T47D (cell line): ENCODE results near the gene SNRNP70.

Experiments
- DNase-seq, 2 experiments: peaks; one replicate each; pipeline versions ENCODE4 v3.0.0 to v3.0.0-alpha.2; 2011 to 2012; ENCODE audit warnings: low read depth in 1 of 2, low spot score in 1 of 2
- JUND ChIP-seq: IDR thresholded peaks from 2 replicates; pipeline ENCODE4 v1.6.1; 2012; ENCODE audit warnings: low read depth
- in situ Hi-C: cut with HindIII; loops from 2 replicates; pipeline ENCODE4 v1.10.0; 2016; ENCODE audit warnings: low sequenced_read_pairs, low pct_unique_long_range_greater_than_20kb

Gene SNRNP70

DNA sequence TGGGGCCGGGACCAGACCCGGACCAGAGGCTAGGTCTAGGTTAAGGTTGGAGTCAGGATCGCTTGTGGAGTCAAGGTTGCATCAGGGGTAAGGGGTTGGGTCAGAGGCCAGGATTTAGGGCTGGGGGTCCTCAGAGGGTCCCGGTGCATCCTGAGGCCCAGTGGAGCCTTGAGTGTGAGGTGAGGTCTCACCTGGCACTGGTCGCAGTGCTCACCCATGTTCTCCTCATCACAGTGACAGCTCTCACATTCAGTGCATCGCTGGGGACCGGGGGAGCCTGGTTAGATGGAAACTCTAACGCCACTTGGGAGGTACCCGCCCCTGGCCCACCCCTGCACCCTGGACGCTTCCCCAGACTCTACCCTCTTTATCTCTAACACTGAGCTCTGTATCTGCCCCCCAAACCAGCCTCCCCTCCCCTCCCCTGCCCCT is 66.9 kb downstream of the SNRNP70 start:
- in situ Hi-C loops, result no loop called here
- TF ChIP-seq JUND, result no peak
- no peak for DNase-seq

DNA sequence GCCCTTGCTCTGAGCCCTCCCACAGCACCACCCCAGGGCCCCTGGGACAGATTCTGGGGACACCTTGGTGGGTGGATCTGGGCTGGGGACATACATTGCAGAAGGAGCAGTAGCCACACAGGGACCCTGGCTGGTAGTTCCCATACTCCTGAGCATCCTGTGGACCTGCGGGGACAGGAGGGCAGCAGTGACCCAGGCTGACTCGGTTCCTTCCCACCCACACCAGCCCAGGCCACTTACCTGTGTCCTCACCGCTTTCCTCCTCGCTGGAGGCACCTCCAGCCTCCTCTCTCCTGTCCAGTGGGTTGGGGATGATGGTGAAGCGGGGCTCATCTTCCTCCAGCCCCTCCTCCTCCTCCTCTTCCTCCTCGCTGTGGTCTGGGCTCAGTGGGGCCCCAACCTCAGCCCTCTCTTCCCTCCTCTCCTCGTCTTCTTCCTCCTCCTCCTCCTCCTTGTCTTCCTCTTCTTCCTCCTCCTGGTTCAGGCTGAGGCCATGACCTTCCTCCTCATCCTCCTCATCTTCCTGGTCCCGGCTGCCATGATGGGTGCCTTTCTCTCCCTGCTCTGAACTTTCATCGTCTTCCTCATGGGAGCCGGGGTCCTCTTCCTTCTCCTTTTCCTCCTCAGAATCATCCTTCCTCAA is 68.0 kb downstream of the SNRNP70 start:
- no peak for DNase-seq
- no peak for TF ChIP-seq JUND
- in situ Hi-C loops, result no loop called here

DNA sequence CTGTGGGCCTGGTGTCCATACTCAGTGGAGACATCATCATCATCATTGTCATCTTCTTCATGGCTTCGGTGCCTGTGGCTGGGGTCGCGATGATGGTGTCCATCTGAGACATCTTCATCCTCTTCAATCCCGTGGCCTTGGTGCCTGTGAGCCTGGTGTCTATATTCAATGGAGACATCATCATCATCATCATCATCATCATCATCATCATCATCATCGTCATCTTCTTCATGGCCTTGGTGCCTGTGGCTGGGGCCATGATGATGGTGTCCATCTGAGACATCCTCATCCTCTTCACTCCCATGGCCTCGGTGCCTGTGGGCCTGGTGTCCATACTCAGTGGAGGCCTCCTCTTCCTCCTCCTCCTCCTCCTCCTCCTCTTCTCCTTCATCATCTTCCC is 69.0 kb downstream of the SNRNP70 start:
- no peak for TF ChIP-seq JUND
- DNase-seq, result no peak
- in situ Hi-C loops, result no loop called here

DNA sequence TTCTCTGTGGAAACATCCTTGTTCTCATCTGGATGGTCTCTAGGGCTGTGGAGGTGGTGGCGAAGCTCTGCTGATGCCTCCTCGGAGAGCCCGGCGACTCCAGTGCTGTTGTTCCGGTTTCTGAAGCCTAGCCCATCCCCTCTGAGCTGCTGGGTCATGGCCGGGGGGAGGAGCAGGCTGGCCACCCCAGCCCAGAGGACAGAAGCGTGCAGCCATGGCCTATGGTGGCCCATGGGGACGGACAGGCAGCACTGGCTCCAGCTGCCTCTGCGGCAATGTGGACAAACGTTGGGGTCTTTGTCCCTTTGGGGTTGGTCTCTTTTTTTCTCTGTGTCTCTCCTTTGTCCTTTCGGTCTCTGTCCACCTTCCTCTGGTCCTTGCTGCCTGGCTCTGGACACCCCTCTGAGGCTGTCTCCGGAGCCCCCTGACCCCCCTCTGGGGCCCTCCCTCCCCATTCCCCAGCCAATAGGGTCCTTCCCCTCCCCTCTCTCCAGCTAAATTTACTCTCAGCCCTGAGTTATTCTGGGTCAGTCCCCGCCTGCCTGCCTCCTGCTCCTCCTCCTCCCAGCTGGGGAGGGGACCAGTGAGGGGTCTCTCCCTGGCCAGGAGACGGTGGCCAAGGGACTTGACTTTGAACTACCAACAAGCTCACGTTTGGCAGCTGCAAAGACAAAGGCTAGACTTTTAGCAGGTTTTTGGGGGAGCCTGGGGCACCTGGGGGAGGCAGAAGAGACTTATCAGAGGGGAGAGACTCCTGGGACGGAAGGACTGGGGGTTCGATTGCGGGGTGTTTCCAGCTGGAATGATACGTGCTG is 70.0 kb downstream of the SNRNP70 start, which contains the start of gene HRC:
Gene HRC (minus strand): TSS at position 392 of the 815 bp plus-strand sequence. CDS start 159 bp downstream, at position 233.
- no peak for DNase-seq
- TF ChIP-seq JUND, result no peak
- in situ Hi-C loops, result no loop called here

DNA sequence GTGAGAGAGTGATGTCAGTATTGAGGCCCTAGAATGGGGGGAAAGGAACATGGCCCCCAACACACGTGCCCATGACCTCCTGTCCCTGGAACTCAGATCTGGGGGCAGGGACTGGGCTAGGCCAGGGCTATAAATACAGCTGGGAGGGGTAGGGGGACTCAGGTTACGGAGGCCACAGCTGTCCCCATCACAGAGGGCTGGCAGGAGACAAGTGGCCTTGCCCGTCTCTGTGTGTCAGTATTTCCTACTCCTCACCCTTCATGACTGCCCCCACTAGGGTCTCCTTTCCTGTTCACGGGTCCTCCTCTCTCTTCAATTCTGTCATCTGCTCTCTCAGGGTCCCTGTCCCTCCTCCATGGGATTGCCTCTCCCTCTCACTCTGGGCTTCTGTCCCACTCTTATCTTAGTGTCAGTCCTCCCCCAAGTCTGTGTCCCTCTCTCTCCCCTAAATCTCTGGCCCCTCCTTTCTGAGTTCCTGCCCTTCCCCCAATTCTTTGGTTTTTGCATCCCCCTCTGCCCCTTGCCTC is 70.6 kb downstream of the SNRNP70 start:
- DNase-seq, result no peak
- TF ChIP-seq JUND, result no peak
- in situ Hi-C loops, result no loop called here

DNA sequence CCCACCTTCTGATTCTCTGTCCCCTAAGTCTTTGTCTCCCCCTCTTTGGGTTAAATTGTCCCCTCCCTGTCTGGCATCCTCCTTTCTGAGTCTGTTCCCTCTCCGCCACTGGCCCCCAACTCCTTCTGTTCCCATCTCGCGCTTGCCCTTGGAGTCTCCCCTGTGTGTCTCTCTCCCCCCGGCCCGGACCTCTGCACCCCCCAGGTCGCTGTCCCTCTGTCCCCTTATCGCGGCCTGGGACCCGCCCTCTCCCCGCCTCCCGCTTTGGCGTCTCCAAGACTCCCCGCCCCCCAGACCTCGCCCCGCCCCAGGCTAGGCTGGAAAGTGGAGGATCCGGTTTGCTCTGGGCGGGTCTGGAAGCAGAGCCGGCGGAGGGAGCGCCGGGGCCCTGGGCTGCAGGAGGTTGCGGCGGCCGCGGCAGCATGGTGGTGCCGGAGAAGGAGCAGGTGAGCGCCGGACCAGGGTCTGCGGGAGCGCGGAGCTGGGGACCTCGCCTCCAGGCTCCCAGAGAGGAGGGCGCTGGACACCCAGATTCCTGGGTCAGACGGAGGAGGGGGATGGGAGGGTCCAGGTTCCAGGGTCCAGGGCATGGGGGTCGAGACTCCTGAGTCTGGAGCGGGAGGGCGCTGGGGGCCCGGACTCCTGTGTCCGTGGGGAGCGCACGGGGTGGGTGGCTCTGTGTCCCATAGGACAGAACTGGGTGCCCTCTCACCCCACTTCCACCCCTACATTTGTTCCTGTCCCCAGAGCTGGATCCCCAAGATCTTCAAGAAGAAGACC is 72.4 kb downstream of the SNRNP70 start, which contains the start of gene TRPM4:
Gene TRPM4 (plus strand): TSS at position 348 of the 780 bp plus-strand sequence. CDS start 75 bp downstream, at position 423.
- in situ Hi-C loops, result no loop called here
- peak; percentile 51 to 90 for DNase-seq
- TF ChIP-seq JUND, result no peak
